H54 (cell line): ENCODE data around the gene PUS7.
"Not testable (repeated sequence)": the region's sequence is repeated elsewhere in the genome, so short reads cannot be mapped to it uniquely, and the experiment has no call there.

Experiments used
- DNase-seq: peaks from one replicate; pipeline ENCODE4 v3.0.0; 2011; ENCODE audit warnings: low spot score, mixed read lengths; ENCODE audit not compliant: insufficient read length
- FAIRE-seq: peaks from 3 replicates; lab custom pipeline; 2011; peaks lifted over from hg19 to GRCh38; lab: Jason Lieb, UNC
- POLR2A ChIP-seq: IDR thresholded peaks from 2 replicates; pipeline ENCODE4 v1.6.1; 2011; ENCODE audit warnings: low read depth, mild to moderate bottlenecking, low read length

PUS7 gene

GRCh38 chr7:105448181-105448580 lies 73.9 kb downstream of the PUS7 start:
- no peak for FAIRE-seq
- no peak for TF ChIP-seq POLR2A
- DNase-seq, result no peak

- TF ChIP-seq POLR2A, result no peak
- no peak for FAIRE-seq
- no peak for DNase-seq
These were observed 77.6 kb downstream of the PUS7 start for GRCh38 chr7:105444342-105444987.

GRCh38 chr7:105442214-105442613 lies 79.9 kb downstream of the PUS7 start:
- FAIRE-seq, result not testable (repeated sequence)

GRCh38 chr7:105439174-105439893 lies 82.7 kb downstream of the PUS7 start:
- FAIRE-seq (no peak), DNase-seq (peak; percentile 65)
- TF ChIP-seq POLR2A, result no peak

More at GRCh38 chr7:105442214-105442613, 79.9 kb downstream of the PUS7 start:
- not testable (repeated sequence) for DNase-seq

GRCh38 chr7:105438847-105439173 lies 83.3 kb downstream of the PUS7 start:
- FAIRE-seq (no peak), DNase-seq (no peak)
- no peak for TF ChIP-seq POLR2A

- DNase-seq (no peak), FAIRE-seq (no peak)
- no peak for TF ChIP-seq POLR2A
These were observed 83.8 kb downstream of the PUS7 start for GRCh38 chr7:105438254-105438653.

GRCh38 chr7:105437356-105437755 lies 84.7 kb downstream of the PUS7 start:
- FAIRE-seq, DNase-seq: not testable (repeated sequence)

GRCh38 chr7:105429746-105430612 lies 92.1 kb downstream of the PUS7 start:
- no peak for FAIRE-seq
- TF ChIP-seq POLR2A, result no peak
- no peak for DNase-seq

- no peak for FAIRE-seq
- no peak for TF ChIP-seq POLR2A
These were observed 95.4 kb downstream of the PUS7 start for GRCh38 chr7:105426606-105427146.

GRCh38 chr7:105423987-105424386 lies 98.1 kb downstream of the PUS7 start:
- TF ChIP-seq POLR2A, result no peak
- no peak for DNase-seq
- no peak for FAIRE-seq

More at GRCh38 chr7:105426606-105427146, 95.4 kb downstream of the PUS7 start:
- DNase-seq, result no peak

- no peak for TF ChIP-seq POLR2A
- FAIRE-seq (no peak), DNase-seq (no peak)
These were observed 108.1 kb downstream of the PUS7 start for GRCh38 chr7:105413887-105414437.

- not testable (repeated sequence) for FAIRE-seq, DNase-seq
These were observed 111.3 kb downstream of the PUS7 start for GRCh38 chr7:105410774-105411173.

GRCh38 chr7:105409775-105410174 lies 112.3 kb downstream of the PUS7 start:
- FAIRE-seq, DNase-seq: not testable (repeated sequence)
